Renal cortical epithelial cell (primary cell): Measurements from ENCODE around the gene TRIM36. TPM values are rescaled to one million over a fixed set of nuclear protein-coding genes. Genes with fewer than 3 reads are reported as not detected.

Source experiments
- total RNA-seq: library from RNA; depleted of rRNA; stranded (reverse); fragments of >200 nt; gene quantifications from 2 replicates; pipeline ENCODE4 v1.2.3, GENCODE V29; 2014

The TRIM36 gene
- total RNA-seq, 1 donor from 2014 or later, result 2.6 TPM

Other genes with a start within 250 kb of the TRIM36 start
- gene PGGT1B, start 93.0 kb upstream of the TRIM36 start, total RNA-seq, result 12.2 and 19.1 TPM in 2 replicates
- gene CCDC112, start 126.7 kb upstream of the TRIM36 start, total RNA-seq, result 5.7 and 12.2 TPM in 2 replicates